Fibroblast of the aortic adventitia (primary cell): ENCODE measurements around the gene LUZP1. TPM values are rescaled to one million over a fixed set of nuclear protein-coding genes. Genes with fewer than 3 reads are reported as not detected.

Experiments
- DNase-seq: peaks from one replicate; pipeline ENCODE4 v3.0.0-alpha.2; 2010; ENCODE audit warnings: low read depth
- H3K4me3 ChIP-seq: 2 replicates; pipeline ENCODE4 v1.5.1; 2011; ENCODE audit warnings: low read depth, mild to moderate bottlenecking, control low read depth, low read length, moderate library complexity
- CTCF ChIP-seq: IDR thresholded peaks from 2 replicates; pipeline ENCODE4 v1.5.1; 2011; ENCODE audit warnings: mild to moderate bottlenecking, low read length, control low read depth, inconsistent platforms; ENCODE audit not compliant: insufficient read depth
- total RNA-seq: library from RNA; depleted of rRNA; stranded (reverse); fragments of >200 nt; gene quantifications from 2 replicates; pipeline ENCODE4 v1.2.3, GENCODE V29; 2012; ENCODE audit warnings: low replicate concordance

LUZP1 gene
- total RNA-seq, 1 donor, result 26.2 TPM

GRCh38 chr1:23120383-23120782 is 48.3 kb downstream of the LUZP1 start:
- no peak for TF ChIP-seq CTCF
- DNase-seq, result no peak
- H3K4me3 ChIP-seq, result no peak overlapping the region

GRCh38 chr1:23118957-23119792 is 49.5 kb downstream of the LUZP1 start:
- no peak for TF ChIP-seq CTCF
- DNase-seq, result peak; percentile 54

GRCh38 chr1:23118407-23118806 is 50.2 kb downstream of the LUZP1 start:
- no peak for DNase-seq
- no peak overlapping the region for H3K4me3 ChIP-seq
- TF ChIP-seq CTCF, result no peak

More at GRCh38 chr1:23118957-23119792, 49.5 kb downstream of the LUZP1 start:
- H3K4me3 ChIP-seq, result peak overlapping the region; percentile 6

- no peak for TF ChIP-seq CTCF
- no peak overlapping the region for H3K4me3 ChIP-seq
- no peak for DNase-seq
Observed at GRCh38 chr1:23116921-23117699, 51.5 kb downstream of the LUZP1 start.

- no peak for TF ChIP-seq CTCF
- no peak overlapping the region for H3K4me3 ChIP-seq
- DNase-seq, result no peak
Observed at GRCh38 chr1:23116216-23116836, 52.3 kb downstream of the LUZP1 start.

- peak; percentile 44 for DNase-seq
- no peak overlapping the region for H3K4me3 ChIP-seq
Observed at GRCh38 chr1:23114424-23115079, 54.1 kb downstream of the LUZP1 start.

More at GRCh38 chr1:23114424-23115079, 54.1 kb downstream of the LUZP1 start:
- no peak for TF ChIP-seq CTCF
